Amniotic stem cell (primary cell): ENCODE measurements around the gene SF3B6.
"Not testable (repeated sequence)": the region's sequence is repeated elsewhere in the genome, so short reads cannot be mapped to it uniquely, and the experiment has no call there.

Experiments
- DNase-seq: peaks from one replicate; lab custom pipeline; 2025; lab: John Stamatoyannopoulos, UW

Gene SF3B6, protein sequence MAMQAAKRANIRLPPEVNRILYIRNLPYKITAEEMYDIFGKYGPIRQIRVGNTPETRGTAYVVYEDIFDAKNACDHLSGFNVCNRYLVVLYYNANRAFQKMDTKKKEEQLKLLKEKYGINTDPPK

DNA sequence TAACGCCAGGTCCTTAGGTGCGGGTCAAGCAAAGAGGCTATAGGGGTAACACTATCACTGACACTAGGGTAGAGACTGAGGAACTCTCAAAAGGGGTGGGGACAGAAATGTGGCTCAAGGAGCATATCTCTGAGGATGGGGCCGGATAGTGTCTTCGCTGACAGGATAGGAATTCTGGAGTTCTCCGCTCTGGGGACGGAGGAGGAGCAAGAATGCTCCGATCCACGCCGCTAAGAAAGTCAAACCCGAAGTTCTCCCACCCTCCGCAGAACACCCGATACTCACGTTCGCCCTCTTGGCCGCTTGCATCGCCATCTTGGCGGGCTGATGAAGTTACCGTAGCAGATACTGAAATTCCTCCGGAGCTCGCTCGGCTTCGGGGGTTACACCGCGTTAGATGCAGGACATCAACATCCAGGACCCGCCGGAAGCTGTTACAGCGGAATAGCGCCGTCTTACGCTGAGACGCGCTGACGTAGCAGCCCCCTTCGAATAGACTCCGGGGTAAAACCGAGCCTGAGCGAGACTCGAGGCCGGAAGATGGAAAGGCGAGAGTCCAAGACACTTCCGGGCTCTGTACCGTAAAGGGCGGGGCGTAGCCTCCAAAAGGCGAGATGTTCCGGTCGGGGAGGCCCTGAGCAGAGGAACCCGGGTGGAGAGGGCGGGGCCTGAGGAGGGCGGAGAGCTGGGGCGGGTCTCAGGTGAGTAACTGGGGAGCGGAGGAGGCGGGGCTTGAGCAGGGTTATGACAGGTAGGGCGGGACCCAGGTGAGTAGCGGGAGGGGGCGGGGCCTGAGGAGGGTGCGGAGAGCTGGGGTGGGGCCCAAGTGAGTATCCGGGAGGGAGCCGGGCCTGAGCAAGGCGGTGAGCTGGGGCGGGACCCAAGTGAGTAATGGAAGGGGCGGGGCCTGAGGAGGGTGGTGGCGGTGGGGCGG lies at the start of gene SF3B6:
SF3B6 (minus strand) TSS at position 412 of the 934 bp plus-strand sequence; CDS start at position 315, 97 bp downstream.
- DNase-seq, result peak; percentile 97

DNA sequence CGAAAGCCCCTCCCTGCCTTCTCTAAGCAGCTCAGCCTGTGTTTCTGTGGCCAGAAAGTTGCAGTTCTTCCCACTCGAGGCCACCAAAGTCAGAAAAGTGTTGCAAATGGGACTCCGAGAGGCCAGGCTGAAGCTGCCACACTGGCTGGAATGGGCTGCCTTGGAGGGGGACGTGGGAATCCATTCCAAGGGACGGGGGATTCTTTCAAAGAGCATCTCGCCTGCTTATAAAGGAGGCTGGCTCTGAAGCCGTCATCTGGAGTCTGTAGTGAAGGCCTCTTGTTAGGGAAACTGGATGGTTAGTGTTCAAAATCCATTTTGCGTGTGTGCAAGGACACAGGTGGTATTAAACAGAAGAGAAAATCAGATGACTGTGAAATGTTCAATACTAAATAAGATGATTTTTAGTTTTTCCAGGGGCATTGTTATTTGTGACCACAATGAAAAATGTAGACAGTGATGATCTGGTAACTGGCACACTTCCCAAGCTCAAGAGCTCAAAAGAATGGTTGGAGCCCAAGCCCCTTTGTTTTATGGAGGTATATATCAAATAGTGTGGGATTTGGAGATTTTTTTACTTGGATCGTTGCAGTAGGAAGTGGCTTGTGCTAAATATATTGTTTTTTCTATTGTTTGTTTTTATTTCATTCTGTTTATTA lies 47.9 kb upstream of the SF3B6 start:
- no peak for DNase-seq

GRCh38 chr2:24123195-24123921 lies 47.2 kb upstream of the SF3B6 start, which contains the start of the genes FAM228B and PFN4:
TSS of gene FAM228B (plus strand) at chr2:24123469. CDS start at chr2:24124362, 893 bp downstream.
TSS of gene PFN4 (minus strand) at chr2:24123334. CDS start at chr2:24122535, 799 bp downstream.
- DNase-seq, result peak; percentile 58

DNA sequence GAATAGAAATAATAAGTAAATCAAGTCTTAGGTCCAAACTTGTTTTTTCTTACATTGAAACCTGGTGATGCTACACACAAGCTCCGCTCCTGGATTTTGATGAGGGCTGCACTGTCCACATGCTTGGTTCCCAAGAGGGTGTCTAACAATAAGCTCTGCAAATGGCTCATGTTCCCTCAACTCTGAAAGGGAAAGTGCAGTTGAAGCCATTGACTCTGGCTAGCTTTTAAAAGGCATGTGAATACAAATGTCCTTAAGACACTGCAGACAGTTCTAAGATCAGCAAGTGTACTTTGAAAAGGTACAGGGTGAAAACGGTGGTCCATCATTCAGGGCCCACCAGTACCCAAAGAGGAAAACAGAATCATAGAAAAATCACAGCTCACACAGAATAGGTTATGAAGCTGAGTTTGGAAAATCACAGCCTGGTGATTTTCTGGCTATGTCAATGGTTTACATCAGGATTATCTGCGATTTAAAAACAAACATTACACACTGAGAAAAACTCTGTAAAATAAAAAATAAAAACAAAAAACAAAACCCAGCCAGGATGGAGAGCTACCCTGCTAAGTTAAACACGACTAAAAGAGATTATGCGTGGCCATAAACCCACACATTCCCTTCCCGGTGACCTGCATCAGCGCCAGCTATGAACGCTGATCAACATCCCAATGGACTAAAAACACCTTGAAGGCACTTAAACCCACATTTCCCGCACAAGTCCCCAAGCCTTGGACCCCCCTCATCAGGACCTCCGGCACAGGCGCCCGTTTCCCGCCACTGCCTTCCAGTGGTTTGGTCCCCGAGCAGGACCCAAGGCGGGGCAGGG lies 46.5 kb upstream of the SF3B6 start:
- DNase-seq, result no peak

DNA sequence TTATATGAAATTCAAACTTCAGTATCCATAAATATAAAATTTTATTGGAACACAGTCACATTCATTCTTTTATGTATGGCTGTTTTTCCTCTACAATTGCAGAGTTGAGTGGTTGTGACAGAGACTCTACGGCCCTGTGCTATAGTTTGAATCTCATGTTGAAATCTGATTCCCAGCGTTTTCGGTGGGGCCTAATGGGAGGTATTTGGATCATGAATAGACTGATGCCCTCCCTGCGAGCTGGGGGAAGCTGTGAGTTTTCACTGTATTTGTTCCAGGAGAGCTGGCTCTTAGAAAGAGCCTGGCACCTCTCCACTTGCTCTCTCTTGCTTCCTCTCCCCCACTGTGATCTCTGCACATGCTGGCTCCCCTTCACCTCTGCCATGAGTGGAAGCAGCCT lies 45.3 kb upstream of the SF3B6 start:
- DNase-seq, result no peak

DNA sequence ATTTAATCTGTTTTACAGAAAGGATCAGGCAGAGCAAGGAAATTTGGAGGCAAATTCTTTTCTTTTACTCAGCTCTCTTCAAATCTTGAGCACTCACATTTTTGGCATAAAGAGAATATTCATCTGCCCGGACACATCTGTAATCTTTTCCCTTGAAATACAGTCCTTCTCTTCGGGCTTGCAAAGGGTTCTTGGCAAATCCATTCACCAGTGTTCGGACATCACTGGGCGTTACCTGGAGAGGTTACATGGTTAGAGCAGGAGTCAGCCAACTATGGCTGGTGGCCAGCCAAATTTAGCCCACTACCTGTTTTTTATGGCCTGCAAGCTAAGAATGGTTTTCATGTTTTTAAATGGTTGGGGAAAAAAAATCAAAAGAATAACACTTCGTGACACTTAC lies 44.9 kb upstream of the SF3B6 start:
- DNase-seq, result no peak

DNA sequence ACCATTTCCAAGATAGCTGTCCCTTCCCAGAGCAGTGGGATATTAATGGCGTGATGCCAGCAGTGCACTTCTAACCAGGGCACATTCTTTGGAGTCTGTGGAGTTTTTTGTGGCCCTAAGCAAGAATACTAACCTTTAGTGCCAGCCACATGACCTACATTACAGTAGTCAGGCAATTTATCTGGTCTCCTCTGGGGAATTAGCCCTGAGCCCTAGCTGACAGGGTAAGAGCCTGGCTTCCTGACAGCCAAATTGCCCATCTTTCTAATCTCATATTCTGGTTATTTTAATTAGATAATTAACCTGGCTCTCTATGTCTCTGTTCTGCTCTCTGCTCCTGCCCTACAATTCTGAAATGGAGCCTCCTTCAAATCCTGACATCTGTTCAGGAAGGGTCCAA lies 41.8 kb upstream of the SF3B6 start:
- DNase-seq, result no peak

- DNase-seq, result no peak
Measured at GRCh38 chr2:24115057-24115456, 38.9 kb upstream of the SF3B6 start.

DNA sequence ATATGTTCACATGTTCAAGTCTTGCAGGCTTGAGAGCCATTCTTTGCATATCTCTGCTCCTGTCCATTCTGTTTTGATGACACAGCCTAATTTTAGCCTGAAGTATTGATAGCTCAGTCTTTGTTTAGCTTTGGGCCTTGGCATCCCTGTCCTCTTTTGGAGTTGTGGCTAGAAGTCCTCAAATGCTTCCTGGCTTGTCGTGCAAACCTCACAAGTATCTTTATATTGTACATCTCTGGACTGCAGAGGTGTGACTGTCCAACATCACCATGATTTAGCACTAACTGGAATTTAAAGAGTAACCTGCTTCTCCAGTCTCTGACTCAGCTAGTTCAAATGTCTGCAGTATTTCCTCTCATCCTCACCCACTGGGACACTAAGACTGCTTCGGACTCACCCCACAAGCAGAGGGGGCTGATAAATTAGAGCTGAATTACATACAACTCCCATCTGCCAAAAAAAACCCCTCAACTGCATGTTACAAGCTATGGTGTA lies 35.3 kb upstream of the SF3B6 start:
- DNase-seq, result no peak

DNA sequence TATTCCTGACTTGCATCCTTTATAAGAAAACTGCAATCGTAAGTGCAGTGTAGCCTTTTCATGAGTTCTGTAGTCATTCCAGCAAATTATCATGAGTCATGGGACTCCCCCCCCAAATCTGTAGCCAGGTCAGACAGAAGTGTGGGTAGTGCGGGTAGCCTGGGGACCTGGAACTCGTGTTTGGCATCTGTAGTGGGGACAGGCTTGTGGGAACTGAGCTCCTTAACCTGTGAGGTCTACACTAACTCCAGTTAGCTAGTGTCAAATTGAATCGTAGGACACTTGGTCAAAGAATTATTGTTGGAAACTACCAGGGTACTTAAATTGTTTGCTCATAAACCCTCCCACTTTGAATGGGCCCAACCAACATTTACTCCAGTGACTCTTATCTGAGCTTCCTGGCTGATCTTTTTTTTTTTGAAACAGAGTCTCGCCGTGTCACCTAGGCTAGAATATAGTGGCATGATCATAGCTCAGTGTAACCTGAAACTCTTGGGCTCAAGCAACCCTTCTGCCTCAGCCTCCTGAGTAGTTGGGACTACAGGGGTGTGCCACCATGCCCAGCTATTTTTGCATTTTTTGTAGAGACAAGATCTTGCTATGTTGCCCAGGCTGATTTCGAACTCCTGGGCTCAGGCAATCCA lies 34.7 kb upstream of the SF3B6 start:
- DNase-seq, result no peak

DNA sequence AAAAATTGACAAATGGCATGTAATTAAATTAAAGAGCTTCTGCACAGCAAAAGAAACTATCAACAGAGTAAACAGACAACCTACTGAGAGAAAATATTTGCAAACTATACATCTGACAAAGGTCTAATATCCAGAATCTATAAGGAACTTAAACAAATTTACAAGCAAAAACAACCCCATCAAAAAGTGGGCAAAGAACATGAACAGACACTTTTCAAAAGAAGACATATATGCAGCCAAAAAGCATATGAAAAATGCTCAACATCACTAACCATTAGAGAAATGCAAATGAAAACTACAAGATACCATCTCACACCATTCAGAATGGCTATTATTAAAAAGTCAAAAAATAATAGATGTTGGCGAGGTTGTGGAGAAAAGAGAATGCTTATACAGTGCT lies 33.3 kb upstream of the SF3B6 start:
- DNase-seq, result not testable (repeated sequence)

DNA sequence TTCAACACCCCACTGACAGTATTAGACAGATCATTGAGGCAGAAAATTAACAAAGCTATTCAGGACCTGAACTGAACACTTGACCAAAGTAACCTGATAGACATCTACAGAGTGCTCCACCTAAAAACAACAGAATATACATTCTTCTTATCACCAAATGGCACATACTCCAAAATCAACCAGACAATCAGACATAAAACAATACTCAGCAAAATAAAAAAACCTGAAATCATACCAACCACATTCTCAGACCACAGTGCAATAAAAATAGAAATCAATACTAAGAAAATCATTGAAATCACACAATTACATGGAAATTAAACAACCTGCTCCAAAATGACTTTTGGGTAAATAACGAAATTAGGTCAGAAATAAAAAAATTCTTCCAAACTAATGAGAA lies 31.2 kb upstream of the SF3B6 start:
- no peak for DNase-seq

DNA sequence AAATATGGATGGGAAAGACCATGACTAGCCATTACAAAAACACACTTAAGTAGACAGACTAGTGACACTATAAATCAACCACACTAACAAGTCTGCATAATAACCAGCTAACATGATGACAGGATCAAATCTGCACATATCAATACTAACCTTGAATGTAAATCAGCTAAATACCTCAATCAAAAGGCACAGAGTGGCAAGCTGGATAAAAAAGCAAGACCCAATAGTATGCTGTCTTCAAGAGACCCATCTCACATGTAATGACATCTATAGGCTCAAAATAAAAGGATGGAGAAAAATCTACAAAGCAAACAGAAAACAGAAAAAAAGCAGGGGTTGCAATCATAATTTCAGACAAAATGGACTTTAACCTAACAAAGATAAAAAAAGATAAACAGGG lies 30.7 kb upstream of the SF3B6 start:
- DNase-seq, result no peak

DNA sequence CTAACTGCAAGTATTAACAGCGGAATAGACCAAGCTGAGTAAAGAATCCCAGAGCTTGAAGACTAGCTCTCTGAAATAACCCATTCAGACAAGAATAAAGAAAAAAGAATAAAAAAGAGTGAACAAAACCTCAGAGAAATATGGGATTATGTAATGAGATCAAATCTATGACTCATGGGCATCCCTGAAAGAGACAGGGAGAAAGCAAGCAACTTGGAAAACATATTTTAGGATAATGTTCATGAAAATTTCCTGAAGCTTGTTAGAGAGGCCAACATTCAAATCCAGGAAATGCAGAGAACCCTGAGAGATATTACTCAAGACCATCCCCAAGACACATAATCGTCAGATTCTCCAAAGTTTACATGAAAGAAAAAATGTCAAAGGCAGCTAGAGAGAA lies 29.7 kb upstream of the SF3B6 start:
- no peak for DNase-seq

- DNase-seq, result no peak
Measured at GRCh38 chr2:24104906-24105305, 28.8 kb upstream of the SF3B6 start.

DNA sequence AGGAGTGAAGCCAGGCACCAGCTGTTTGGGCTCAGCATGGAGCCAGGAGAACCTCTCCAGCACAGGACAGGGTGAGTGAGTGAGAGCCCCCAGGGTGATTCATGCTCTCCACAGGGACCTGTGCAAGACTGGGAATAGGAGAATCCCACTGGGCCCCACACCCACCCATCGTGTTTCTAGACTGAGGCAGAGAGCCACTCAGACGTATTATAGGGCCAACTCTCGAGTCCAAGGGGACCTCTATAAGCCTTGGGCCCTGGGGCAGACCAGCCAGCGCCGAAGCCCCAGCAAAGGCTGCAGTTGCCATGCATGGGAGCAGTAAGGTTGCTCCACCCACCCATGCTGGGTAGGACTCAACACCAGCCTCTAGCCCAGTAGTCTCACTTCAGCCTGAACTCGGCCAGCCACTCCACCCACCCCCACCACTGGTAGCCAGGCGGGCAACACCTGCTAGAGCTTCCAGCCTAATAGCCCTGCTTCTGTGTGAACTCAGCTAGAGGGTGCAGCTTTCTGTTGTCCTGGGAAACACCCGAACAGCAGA lies 28.1 kb upstream of the SF3B6 start:
- no peak for DNase-seq

GRCh38 chr2:24102677-24103076 lies 26.6 kb upstream of the SF3B6 start:
- DNase-seq, result no peak

DNA sequence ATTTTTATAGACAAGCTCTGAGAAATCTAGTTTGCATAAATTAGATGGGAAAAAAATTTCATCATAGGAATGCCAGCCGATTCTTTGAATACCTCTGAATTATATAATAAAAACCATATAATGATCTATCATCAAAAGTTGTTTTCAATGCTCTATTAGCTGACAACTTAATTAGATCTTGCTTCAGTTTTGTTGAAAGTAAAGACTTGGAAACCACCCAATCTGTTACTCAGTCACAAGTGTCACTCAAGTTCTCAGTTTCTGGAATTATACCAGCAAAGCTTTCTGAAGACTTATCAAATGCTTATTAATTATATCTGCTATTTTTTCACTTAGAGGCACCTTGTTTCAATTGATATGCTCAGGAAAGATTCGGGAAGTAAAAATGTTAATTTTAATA lies 25.9 kb upstream of the SF3B6 start:
- DNase-seq, result no peak

GRCh38 chr2:24100732-24101131 lies 24.6 kb upstream of the SF3B6 start:
- DNase-seq, result not testable (repeated sequence)

DNA sequence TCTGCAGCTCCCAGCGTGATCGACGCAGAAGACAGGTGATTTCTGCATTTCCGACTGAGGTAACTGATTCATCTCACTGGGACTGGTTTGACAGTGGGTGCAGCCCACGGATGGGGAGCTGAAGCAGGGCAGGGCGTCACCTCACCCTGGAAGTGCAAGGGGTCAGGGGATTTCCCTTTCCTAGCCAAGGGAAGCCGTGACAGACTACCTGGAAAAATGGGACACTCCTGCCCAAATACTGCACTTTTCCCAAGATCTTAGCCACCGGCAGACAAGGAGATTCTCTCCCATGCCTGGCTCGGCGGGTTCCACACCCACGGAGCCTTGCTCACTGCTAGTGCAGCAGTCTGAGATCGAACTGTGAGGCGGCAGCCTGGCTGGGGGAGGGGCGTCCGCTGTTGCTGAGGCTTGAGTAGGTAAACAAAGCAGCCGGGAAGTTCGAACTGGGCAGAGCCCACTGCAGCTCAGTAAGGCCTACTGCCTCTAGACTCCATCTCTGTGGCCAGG lies 19.1 kb upstream of the SF3B6 start:
- not testable (repeated sequence) for DNase-seq
